IMR-90 (cell line): ENCODE measurements around the gene SCAF1.

Experiments used
- BHLHE40 ChIP-seq: fragments of 150-350 bp; IDR thresholded peaks from 2 replicates; pipeline ENCODE4 v1.6.1; 2016; ENCODE audit warnings: mild to moderate bottlenecking, low read depth, low read length
- CTCF ChIP-seq: conservative IDR thresholded peaks from 2 replicates; pipeline ENCODE4 v1.5.1; 2012; ENCODE audit warnings: mild to moderate bottlenecking, low read depth, low read length, improper control_type of control experiment
- MXI1 ChIP-seq: IDR thresholded peaks from 2 replicates; pipeline ENCODE4 v1.6.1; 2012; ENCODE audit warnings: low read depth, mild to moderate bottlenecking, low read length, moderate library complexity, borderline replicate concordance
- POLR2A ChIP-seq: IDR thresholded peaks from 2 replicates; pipeline ENCODE4 v1.6.1; 2012; ENCODE audit warnings: mild to moderate bottlenecking, low read depth, low read length
- RCOR1 ChIP-seq: IDR thresholded peaks from 2 replicates; pipeline ENCODE4 v1.6.1; 2012; ENCODE audit warnings: mild to moderate bottlenecking, low read length, improper control_type of control experiment; ENCODE audit not compliant: insufficient replicate concordance
- RFX5 ChIP-seq: IDR thresholded peaks from 2 replicates; pipeline ENCODE4 v1.8.0; 2012; ENCODE audit warnings: low read depth, mild to moderate bottlenecking, low read length, moderate library complexity
- USF2 ChIP-seq: fragments of 150-350 bp; IDR thresholded peaks from 2 replicates; pipeline ENCODE4 v1.6.1; 2017; ENCODE audit warnings: mild to moderate bottlenecking, antibody characterized with exemption, low read length, low read depth

GRCh38 chr19:49705919-49706318, 63.9 kb downstream of the SCAF1 start:
- TF ChIP-seq BHLHE40 (no peak), USF2 (no peak), RFX5 (no peak), CTCF (no peak), POLR2A (no peak), RCOR1 (no peak), MXI1 (no peak)
